GM21526 (cell line): Measurements from ENCODE around the gene ODF4.
"Not testable (repeated sequence)": the region's sequence is repeated elsewhere in the genome, so short reads cannot be mapped to it uniquely, and the experiment has no call there.

ENCODE experiments used
- ATAC-seq: cut with Tn5 transposase; IDR thresholded peaks from one replicate; pipeline ENCODE4 v1.9.1; 2021; ENCODE audit warnings: moderate library complexity; ENCODE audit not compliant: unreplicated experiment, low FRiP score

The ODF4 gene

DNA sequence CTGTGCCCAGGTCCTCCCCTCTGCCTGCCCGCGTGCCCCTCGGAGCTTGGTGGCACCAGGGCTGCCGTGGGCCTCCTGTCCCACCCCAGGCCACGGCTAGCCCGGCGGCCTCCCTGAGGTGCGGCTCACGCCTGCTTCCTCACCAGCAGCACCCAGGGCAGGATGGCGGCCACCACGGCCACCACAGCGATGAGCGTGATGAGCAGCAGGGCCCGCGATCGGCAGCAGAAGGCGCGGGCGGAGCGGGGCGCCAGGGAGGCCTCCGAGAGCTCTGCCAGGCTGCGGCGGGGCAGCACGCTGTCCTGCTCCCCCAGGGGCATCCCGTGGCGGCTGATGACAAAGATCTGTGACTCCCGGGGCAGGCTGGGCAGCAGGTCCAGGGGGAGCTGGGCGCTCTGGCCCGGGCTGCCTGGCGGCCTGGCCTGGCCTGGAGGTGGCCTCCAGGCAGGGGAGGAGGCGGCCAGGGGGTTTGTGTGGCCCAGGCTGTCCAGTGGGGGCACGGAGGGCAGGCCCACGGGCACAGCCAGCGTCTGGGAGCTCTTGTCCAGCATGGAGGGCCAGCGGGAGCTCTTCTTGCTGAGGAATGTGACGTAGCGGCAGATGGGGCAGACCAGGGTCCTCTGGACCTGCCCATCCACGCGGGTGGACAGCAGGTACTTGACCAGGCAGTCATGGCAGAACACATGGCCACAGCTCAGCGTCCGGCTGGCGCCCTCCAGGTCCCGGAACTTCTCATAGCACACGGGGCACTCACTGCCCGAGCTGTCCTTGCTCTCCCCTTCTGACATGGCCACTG, 53.2 kb downstream of the ODF4 start:
- no peak for ATAC-seq

GRCh38 chr17:8393470-8394231, 54.0 kb downstream of the ODF4 start:
- ATAC-seq = no peak

- not testable (repeated sequence) for ATAC-seq
These were observed 54.9 kb downstream of the ODF4 start for GRCh38 chr17:8394497-8394896.
